NCI-H128 (cell line): ENCODE results near the gene ITGAE.
"Not testable (repeated sequence)": the region's sequence is repeated elsewhere in the genome, so short reads cannot be mapped to it uniquely, and the experiment has no call there.

Experiments used
- DNase-seq: peaks from one replicate; lab custom pipeline; 2025; ENCODE audit not compliant: unreplicated experiment; lab: John Stamatoyannopoulos, UW

The ITGAE gene

GRCh38 chr17:3800362-3801271, at the start of gene ITGAE:
TSS of gene ITGAE (minus strand) at chr17:3801188. CDS start at chr17:3801144, 44 bp downstream.
- DNase-seq: no peak

- no peak for DNase-seq
Observed at GRCh38 chr17:3848229-3848835, 47.3 kb upstream of the ITGAE start.

- no peak for DNase-seq
Observed at GRCh38 chr17:3847165-3847670, 46.2 kb upstream of the ITGAE start.

- no peak for DNase-seq
Observed at GRCh38 chr17:3846437-3847164, 45.6 kb upstream of the ITGAE start.

GRCh38 chr17:3845621-3846436, 44.8 kb upstream of the ITGAE start, which contains the start of gene NCBP3:
TSS of gene NCBP3 (minus strand) at chr17:3846246. CDS start at chr17:3846223, 23 bp downstream.
- peak; percentile 66 for DNase-seq

- DNase-seq: no peak
Observed at GRCh38 chr17:3845291-3845620, 44.3 kb upstream of the ITGAE start.

GRCh38 chr17:3844556-3844955, 43.6 kb upstream of the ITGAE start:
- not testable (repeated sequence) for DNase-seq

- DNase-seq: no peak
Observed at GRCh38 chr17:3843935-3844516, 43.0 kb upstream of the ITGAE start.

GRCh38 chr17:3838206-3838605, 37.2 kb upstream of the ITGAE start:
- no peak for DNase-seq

- DNase-seq: no peak
Observed at GRCh38 chr17:3836551-3836950, 35.6 kb upstream of the ITGAE start.

GRCh38 chr17:3835410-3836229, 34.6 kb upstream of the ITGAE start:
- DNase-seq: no peak

GRCh38 chr17:3834811-3835210, 33.8 kb upstream of the ITGAE start:
- DNase-seq: no peak

- no peak for DNase-seq
Observed at GRCh38 chr17:3828852-3829232, 27.9 kb upstream of the ITGAE start.

GRCh38 chr17:3828151-3828851, 27.3 kb upstream of the ITGAE start:
- no peak for DNase-seq

GRCh38 chr17:3827124-3827773, 26.3 kb upstream of the ITGAE start:
- DNase-seq: no peak

GRCh38 chr17:3826191-3826590, 25.2 kb upstream of the ITGAE start:
- no peak for DNase-seq

- no peak for DNase-seq
Observed at GRCh38 chr17:3821101-3821500, 20.1 kb upstream of the ITGAE start.

- DNase-seq: no peak
Observed at GRCh38 chr17:3818786-3819185, 17.8 kb upstream of the ITGAE start.
